GM12892 (cell line): ENCODE results near the gene C1orf198.

Experiments used
- POLR2A ChIP-seq: IDR thresholded peaks from 2 replicates; pipeline ENCODE4 v1.6.1; 2011; ENCODE audit warnings: low read depth, low read length, control low read depth
- POLR2AphosphoS5 ChIP-seq: IDR thresholded peaks from 2 replicates; pipeline ENCODE4 v1.6.1; 2011; ENCODE audit warnings: low read depth, low read length, control low read depth

GRCh38 chr1:230877924-230878590 lies 9.7 kb upstream of the C1orf198 start:
- TF ChIP-seq POLR2AphosphoS5 (no peak), POLR2A (no peak)
